Measurements from ENCODE around the gene STXBP2.
A peak's percentile ranks its signal among the peaks of the same experiment; 100 is the strongest.

STXBP2 gene

GRCh38 chr19:7636691-7637373 is at the start of gene STXBP2:
TSS of gene STXBP2 (plus strand) at chr19:7637110. CDS start at chr19:7637150, 40 bp downstream.
- Histone ChIP-seq H3K79me2 (no peaks in the 10 kb centered on the region), H3K9me3 (ENCODE audit: control insufficient read depth, low read length) (no peaks in the 10 kb centered on the region), H3K9ac (no peak within 1 kb of the TSS), H3K27me3 (ENCODE audit: control insufficient read depth, insufficient read depth, low read length) (no peaks in the 10 kb centered on the region), H2AFZ (peak within 1 kb of the TSS; percentile 73), H3K4me2 (ENCODE audit: low read length) (peak within 1 kb of the TSS; percentile 58), H3K4me1 (no peaks in the 10 kb centered on the region), H3K4me3 (ENCODE audit: low read depth, low read length) (peak within 1 kb of the TSS; percentile 66), H3K36me3 (ENCODE audit: control insufficient read depth, insufficient read depth, low read length) (no peaks in the 10 kb centered on the region), H3K27ac (peak within 1 kb of the TSS; percentile 57)
- no peak for TF ChIP-seq CTCF (IDR thresholded peaks at IDR 0.05)

GRCh38 chr19:7589822-7590221 is 47.1 kb upstream of the STXBP2 start:
- no peak overlapping the region for H2AFZ ChIP-seq
- no peak for TF ChIP-seq CTCF (IDR thresholded peaks at IDR 0.05)
- no peak overlapping the region for H3K4me3 ChIP-seq (ENCODE audit: low read depth, low read length)
- H3K27ac ChIP-seq: no peak overlapping the region
- no peaks in the 10 kb centered on the region for H3K27me3 ChIP-seq (ENCODE audit: control insufficient read depth, insufficient read depth, low read length)
- H3K9ac ChIP-seq: no peak overlapping the region
- no peaks in the 10 kb centered on the region for H3K79me2 ChIP-seq
- H3K4me1 ChIP-seq: no peaks in the 10 kb centered on the region
- H3K9me3 ChIP-seq (ENCODE audit: control insufficient read depth, low read length): no peaks in the 10 kb centered on the region
- no peak overlapping the region for H3K4me2 ChIP-seq (ENCODE audit: low read length)
- H3K36me3 ChIP-seq (ENCODE audit: control insufficient read depth, insufficient read depth, low read length): no peaks in the 10 kb centered on the region

GRCh38 chr19:7590256-7590655 is 46.7 kb upstream of the STXBP2 start:
- Histone ChIP-seq H3K9me3 (ENCODE audit: control insufficient read depth, low read length) (no peaks in the 10 kb centered on the region), H3K36me3 (ENCODE audit: control insufficient read depth, insufficient read depth, low read length) (no peaks in the 10 kb centered on the region), H3K9ac (no peak overlapping the region), H3K27ac (no peak overlapping the region), H3K4me3 (ENCODE audit: low read depth, low read length) (no peak overlapping the region), H2AFZ (no peak overlapping the region), H3K4me1 (no peaks in the 10 kb centered on the region), H3K4me2 (ENCODE audit: low read length) (no peak overlapping the region), H3K79me2 (no peaks in the 10 kb centered on the region), H3K27me3 (ENCODE audit: control insufficient read depth, insufficient read depth, low read length) (no peaks in the 10 kb centered on the region)
- TF ChIP-seq CTCF (IDR thresholded peaks at IDR 0.05): no peak

- Histone ChIP-seq H3K27me3 (ENCODE audit: control insufficient read depth, insufficient read depth, low read length) (no peaks in the 10 kb centered on the region), H3K4me3 (ENCODE audit: low read depth, low read length) (peak within 1 kb of the TSS; percentile 61), H3K9me3 (ENCODE audit: control insufficient read depth, low read length) (no peaks in the 10 kb centered on the region), H3K79me2 (no peaks in the 10 kb centered on the region), H3K4me1 (peaks cover 2% of the 10 kb centered on the region), H3K4me2 (ENCODE audit: low read length) (peak within 1 kb of the TSS; percentile 72), H2AFZ (peak within 1 kb of the TSS; percentile 88), H3K27ac (no peak within 1 kb of the TSS), H3K36me3 (ENCODE audit: control insufficient read depth, insufficient read depth, low read length) (no peaks in the 10 kb centered on the region), H3K9ac (peak within 1 kb of the TSS; percentile 76)
- no peak for TF ChIP-seq CTCF (IDR thresholded peaks at IDR 0.05)
Measured at GRCh38 chr19:7595466-7596133, 41.3 kb upstream of the STXBP2 start, which contains the start of gene CAMSAP3. TSS of gene CAMSAP3 (plus strand) at chr19:7595863. CDS start at chr19:7596003, 140 bp downstream.

Measured in parathyroid adenoma (tissue), 2 donors.